ENCODE results near the gene GALNS. TPM values are rescaled to one million over a fixed set of nuclear protein-coding genes. Genes with fewer than 3 reads are reported as not detected.

The GALNS gene
- total and polyA plus RNA-seq, 2 of the 4 experiments (the other 2 are of a cell fraction) = 7.2 to 32.5 TPM

GRCh38 chr16:88782454-88783390, 74.0 kb downstream of the GALNS start (continued):
- TF ChIP-seq, protein P1, sequence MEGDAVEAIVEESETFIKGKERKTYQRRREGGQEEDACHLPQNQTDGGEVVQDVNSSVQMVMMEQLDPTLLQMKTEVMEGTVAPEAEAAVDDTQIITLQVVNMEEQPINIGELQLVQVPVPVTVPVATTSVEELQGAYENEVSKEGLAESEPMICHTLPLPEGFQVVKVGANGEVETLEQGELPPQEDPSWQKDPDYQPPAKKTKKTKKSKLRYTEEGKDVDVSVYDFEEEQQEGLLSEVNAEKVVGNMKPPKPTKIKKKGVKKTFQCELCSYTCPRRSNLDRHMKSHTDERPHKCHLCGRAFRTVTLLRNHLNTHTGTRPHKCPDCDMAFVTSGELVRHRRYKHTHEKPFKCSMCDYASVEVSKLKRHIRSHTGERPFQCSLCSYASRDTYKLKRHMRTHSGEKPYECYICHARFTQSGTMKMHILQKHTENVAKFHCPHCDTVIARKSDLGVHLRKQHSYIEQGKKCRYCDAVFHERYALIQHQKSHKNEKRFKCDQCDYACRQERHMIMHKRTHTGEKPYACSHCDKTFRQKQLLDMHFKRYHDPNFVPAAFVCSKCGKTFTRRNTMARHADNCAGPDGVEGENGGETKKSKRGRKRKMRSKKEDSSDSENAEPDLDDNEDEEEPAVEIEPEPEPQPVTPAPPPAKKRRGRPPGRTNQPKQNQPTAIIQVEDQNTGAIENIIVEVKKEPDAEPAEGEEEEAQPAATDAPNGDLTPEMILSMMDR (conservative IDR thresholded peaks at IDR 0.05; ENCODE audit: low read depth, low read length) = no peak
- TF ChIP-seq CEBPB (IDR thresholded peaks at IDR 0.05; ENCODE audit: low read depth, low read length) = no peak
- no peak for TF ChIP-seq RFX5 (IDR thresholded peaks at IDR 0.05; ENCODE audit: low read depth, low read length)
- peak; percentile 80; the same call in 1 of the 2 replicates for TF ChIP-seq FOS (IDR thresholded peaks at IDR 0.05; ENCODE audit: low read depth, low read length)
- no peak for TF ChIP-seq RCOR1 (IDR thresholded peaks at IDR 0.05; ENCODE audit: insufficient replicate concordance, low read length)

Data from IMR-90 (cell line).